GM12878 (cell line): ENCODE data around the gene ADAMTS19. TPM values are rescaled to one million over a fixed set of nuclear protein-coding genes. Genes with fewer than 3 reads are reported as not detected.

Source experiments
- ATAC-seq: fragments of 200-7000 bp; cut with Tn5 transposase; 3 replicates; pipeline ENCODE4 v1.9.1; 2020; ENCODE audit warnings: mild to moderate bottlenecking, moderate library complexity
- BruUV-seq: library from RNA; stranded (reverse); fragments of 400-500 nt; replicated peaks from 2 replicates; lab custom pipeline; 2021; lab: Mats Ljungman, UMichigan
- CTCF ChIA-PET: fragments of 300-600 bp; sonication (Branson Sonifier 250); formaldehyde crosslinking; extraction: SDS; loops from one replicate; lab custom pipeline; 2021; ENCODE audit warnings: inconsistent platforms; lab: Yijun Ruan, JAX
- POLR2A ChIA-PET: fragments of 350-600 bp; formaldehyde crosslinking; extraction: SDS; loops from one replicate; lab custom pipeline; 2021; ENCODE audit warnings: inconsistent platforms; lab: Charles Lee
- RAD21 ChIA-PET: fragments of 300-600 bp; sonication (Branson Sonifier 250); formaldehyde crosslinking; loops from one replicate; lab custom pipeline; 2023; ENCODE audit warnings: antibody characterized with exemption; ENCODE audit not compliant: unreplicated experiment; lab: Charles Lee
- SMC1A ChIA-PET: fragments of 300-600 bp; sonication (Branson Sonifier 250); formaldehyde crosslinking; loops from one replicate; lab custom pipeline; 2023; ENCODE audit not compliant: unreplicated experiment, uncharacterized antibody; lab: Charles Lee
- DNase-seq: peaks from one replicate; pipeline ENCODE4 v3.0.0-alpha.2; 2011; ENCODE audit warnings: low read depth, low spot score
- FAIRE-seq: peaks from 3 replicates; lab custom pipeline; 2011; peaks lifted over from hg19 to GRCh38; lab: Jason Lieb, UNC
- H2AFZ ChIP-seq: 2 replicates; pipeline ENCODE4 v1.6.0; 2011; ENCODE audit warnings: low read depth, low read length, control low read depth; ENCODE audit not compliant: control insufficient read depth
- H3K27ac ChIP-seq: 2 replicates; pipeline ENCODE4 v1.5.1; 2011; ENCODE audit warnings: control low read depth; ENCODE audit not compliant: control insufficient read depth, insufficient read depth
- H3K27me3 ChIP-seq, 2 experiments: replicated peaks in 1 of 2; 2 replicates each; pipeline versions ENCODE4 v1.6.0 to v1.6.1; 2011; ENCODE audit warnings: low read length in 1 of 2; ENCODE audit not compliant: control insufficient read depth in 2 of 2, insufficient read depth in 2 of 2
- H3K36me3 ChIP-seq, 2 experiments: 2 replicates each; pipeline ENCODE4 v1.5.1; 2011; ENCODE audit warnings: low read length in 1 of 2; ENCODE audit not compliant: control insufficient read depth in 2 of 2, insufficient read depth in 2 of 2
- H3K4me1 ChIP-seq: 2 replicates; pipeline ENCODE4 v1.6.1; 2011; ENCODE audit warnings: mild to moderate bottlenecking, low read length, moderate library complexity, mixed read lengths; ENCODE audit not compliant: control insufficient read depth, insufficient read depth
- H3K4me2 ChIP-seq: 2 replicates; pipeline ENCODE4 v1.6.0; 2011; ENCODE audit warnings: control low read depth; ENCODE audit not compliant: control insufficient read depth, insufficient read depth
- H3K4me3 ChIP-seq: fragments of 200-600 bp; sonication (generic); 2 replicates; pipeline ENCODE4 v1.5.1; 2016
- H3K79me2 ChIP-seq: 2 replicates; pipeline ENCODE4 v1.6.0; 2011; ENCODE audit warnings: low read length; ENCODE audit not compliant: control insufficient read depth, insufficient read depth
- H3K9ac ChIP-seq: 2 replicates; pipeline ENCODE4 v1.8.0; 2011; ENCODE audit warnings: low read length, control low read depth, mixed read lengths; ENCODE audit not compliant: control insufficient read depth, insufficient read depth
- H3K9me3 ChIP-seq: replicated peaks from 3 replicates; pipeline ENCODE4 v1.5.1; 2011; ENCODE audit warnings: mild to moderate bottlenecking, low read length; ENCODE audit not compliant: control insufficient read depth, insufficient read depth
- H4K20me1 ChIP-seq: 2 replicates; pipeline ENCODE4 v1.6.0; 2011; ENCODE audit not compliant: control insufficient read depth, insufficient read depth
- CBX3 ChIP-seq: fragments of 200-600 bp; sonication (generic); IDR thresholded peaks from 2 replicates; pipeline ENCODE4 v1.6.1; 2016; ENCODE audit warnings: low read depth, borderline replicate concordance
- CHD1 ChIP-seq: IDR thresholded peaks from 2 replicates; pipeline ENCODE4 v1.6.1; 2012; ENCODE audit warnings: low read depth, low read length, improper control_type of control experiment
- KLF5 ChIP-seq: fragments of 450-650 bp; IDR thresholded peaks from 2 replicates; pipeline ENCODE4 v1.6.1; 2014; ENCODE audit warnings: mild to moderate bottlenecking; ENCODE audit not compliant: partially characterized antibody
- MEF2B ChIP-seq: fragments of 450-650 bp; IDR thresholded peaks from 2 replicates; pipeline ENCODE4 v1.6.1; 2018; ENCODE audit warnings: mild to moderate bottlenecking, moderate library complexity; ENCODE audit not compliant: partially characterized antibody, poor library complexity, severe bottlenecking
- MYC ChIP-seq: IDR thresholded peaks from 2 replicates; pipeline ENCODE4 v1.6.1; 2011; ENCODE audit warnings: mild to moderate bottlenecking, low read length, moderate library complexity, inconsistent platforms; ENCODE audit not compliant: insufficient read depth, insufficient replicate concordance, insufficient read length, severe bottlenecking
- NR2C1 ChIP-seq: fragments of 450-650 bp; IDR thresholded peaks from 2 replicates; pipeline ENCODE4 v1.6.1; 2017; ENCODE audit warnings: antibody characterized with exemption, mild to moderate bottlenecking, moderate library complexity
- NR2F1 ChIP-seq: fragments of 450-650 bp; conservative IDR thresholded peaks from 2 replicates; pipeline ENCODE4 v1.6.1; 2017; ENCODE audit warnings: mild to moderate bottlenecking
- NRF1 ChIP-seq: conservative IDR thresholded peaks from 2 replicates; pipeline ENCODE4 v1.6.1; 2011; ENCODE audit warnings: mild to moderate bottlenecking, low read depth, low read length, improper control_type of control experiment
- SIX5 ChIP-seq: IDR thresholded peaks from 2 replicates; pipeline ENCODE4 v1.6.1; 2011; ENCODE audit warnings: mild to moderate bottlenecking, low read depth, low read length, moderate library complexity; ENCODE audit not compliant: severe bottlenecking
- SMC3 ChIP-seq: IDR thresholded peaks from 2 replicates; pipeline ENCODE4 v1.6.1; 2011; ENCODE audit warnings: low read length, improper control_type of control experiment, borderline replicate concordance
- ZBTB33 ChIP-seq: fragments of 450-650 bp; IDR thresholded peaks from 2 replicates; pipeline ENCODE4 v1.6.1; 2017; ENCODE audit warnings: mild to moderate bottlenecking
- ZSCAN29 ChIP-seq: fragments of 450-650 bp; IDR thresholded peaks from 2 replicates; pipeline ENCODE4 v1.6.1; 2017; ENCODE audit warnings: mild to moderate bottlenecking, moderate library complexity
- WGBS: methylation state at CpG from one replicate; pipeline ENCODE4 v1.1.6; 2016; ENCODE audit warnings: low lambda C conversion rate; ENCODE audit not compliant: insufficient replicate concordance, insufficient coverage; ENCODE audit errors: missing lambda C conversion rate; 5-methylcytosine and 5-hydroxymethylcytosine counted together
- in situ Hi-C: fragments of 300-500 bp; cut with MboI; formaldehyde crosslinking; loops from 9 replicates; pipeline ENCODE4 v1.14.3; 2018; ENCODE audit warnings: mixed read lengths
- intact Hi-C: fragments of 100-400 bp; cut with micrococcal nuclease; formaldehyde crosslinking; loops from one replicate; pipeline ENCODE4 v1.14.2; 2022; ENCODE audit not compliant: unreplicated experiment
- polyA plus RNA-seq, 11 experiments: library from polyadenylated mRNA; depleted of rRNA in 4 of 11; unstranded in 6 of 11; stranded (reverse) in 5 of 11; fragments of >200 nt; fragmentation: Nextera tagmentation in 4 of 11; fragmentation: Illumina TruSeq in 1 of 11; extraction: Ambion mirVana in 4 of 11; extraction: Trizol in 1 of 11; gene quantifications; 1 replicate in 1 of 11; 2 replicates in 10 of 11; pipeline versions ENCODE4 v1.2.1 to v1.2.3, GENCODE V29; 2011 to 2016; ENCODE audit warnings: inconsistent platforms in 2 of 11, missing spikeins in 2 of 11, low read depth in 1 of 11
- total RNA-seq, 4 experiments: library from RNA; depleted of rRNA in 3 of 4; stranded (reverse); fragments of >200 nt in 3 of 4; fragmentation: Illumina TruSeq in 1 of 4; extraction: Trizol in 1 of 4; gene quantifications; 2 replicates each; pipeline versions ENCODE4 v1.2.1 to v1.2.3, GENCODE V29; 2013 to 2021
- TF ChIP-seq, protein P1 (sequence below), 3 experiments: IDR thresholded peaks in 2 of 3; conservative IDR thresholded peaks in 1 of 3; 2 replicates each; pipeline ENCODE4 v1.5.1; 2011; ENCODE audit warnings: low read depth in 3 of 3, low read length in 3 of 3, mild to moderate bottlenecking in 3 of 3, control low read depth in 2 of 3, moderate library complexity in 2 of 3, inconsistent platforms in 1 of 3, mixed read lengths in 1 of 3; ENCODE audit not compliant: control insufficient read depth in 2 of 3, insufficient read depth in 1 of 3; ENCODE audit errors: extremely low read depth in 1 of 3
- TF ChIP-seq, protein P2 (sequence below): fragments of 450-650 bp; IDR thresholded peaks from 2 replicates; pipeline ENCODE4 v1.6.1; 2018; ENCODE audit warnings: mild to moderate bottlenecking, low read depth, moderate library complexity; ENCODE audit not compliant: partially characterized antibody

Gene ADAMTS19
- total and polyA plus RNA-seq, 10 of the 15 experiments (the other 5 are each of a cell fraction or from before 2014, with no cell fraction given), result not detected

DNA sequence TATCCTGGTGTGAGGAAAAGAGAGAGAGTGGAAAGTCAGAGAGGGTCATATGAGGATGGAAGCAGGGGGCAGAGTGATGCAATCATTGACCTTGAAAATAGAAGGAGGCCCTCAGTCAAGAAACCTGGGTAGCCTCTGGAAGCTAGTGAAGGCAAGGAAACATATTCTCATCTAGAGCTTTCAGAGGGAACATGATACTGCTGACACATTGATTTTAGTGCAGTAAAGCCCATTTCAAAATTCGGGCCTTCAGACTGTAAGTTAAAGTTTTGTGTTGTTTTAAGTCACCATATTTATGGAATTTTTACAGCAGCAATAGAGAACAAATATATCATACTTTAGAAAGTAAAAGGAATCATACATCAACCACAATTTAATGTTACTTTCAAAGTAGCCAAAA, 87.0 kb downstream of the ADAMTS19 start:
- intact Hi-C loops, result no loop called here

More for the DNA sequence above, 87.0 kb downstream of the ADAMTS19 start:
- H2AFZ ChIP-seq, result no peak overlapping the region
- in situ Hi-C loops, result no loop called here
- RAD21 ChIA-PET, result no interaction called here
- FAIRE-seq (no peak), ATAC-seq (no peak)
- H3K9me3 ChIP-seq, result no peaks in the 10 kb centered on the region
- no peak overlapping the region for H3K4me2 ChIP-seq
- CTCF ChIA-PET, result no interaction called here
- no peaks in the 10 kb centered on the region for H3K4me1 ChIP-seq
- no peaks in the 10 kb centered on the region for H3K79me2 ChIP-seq
- TF ChIP-seq MEF2B (no peak), NR2C1 (no peak), NRF1 (no peak), CHD1 (no peak), ZSCAN29 (no peak), CBX3 (no peak), KLF5 (no peak), ZBTB33 (no peak), MYC (no peak), SIX5 (no peak), SMC3 (no peak), NR2F1 (no peak)
- TF ChIP-seq, protein P1, sequence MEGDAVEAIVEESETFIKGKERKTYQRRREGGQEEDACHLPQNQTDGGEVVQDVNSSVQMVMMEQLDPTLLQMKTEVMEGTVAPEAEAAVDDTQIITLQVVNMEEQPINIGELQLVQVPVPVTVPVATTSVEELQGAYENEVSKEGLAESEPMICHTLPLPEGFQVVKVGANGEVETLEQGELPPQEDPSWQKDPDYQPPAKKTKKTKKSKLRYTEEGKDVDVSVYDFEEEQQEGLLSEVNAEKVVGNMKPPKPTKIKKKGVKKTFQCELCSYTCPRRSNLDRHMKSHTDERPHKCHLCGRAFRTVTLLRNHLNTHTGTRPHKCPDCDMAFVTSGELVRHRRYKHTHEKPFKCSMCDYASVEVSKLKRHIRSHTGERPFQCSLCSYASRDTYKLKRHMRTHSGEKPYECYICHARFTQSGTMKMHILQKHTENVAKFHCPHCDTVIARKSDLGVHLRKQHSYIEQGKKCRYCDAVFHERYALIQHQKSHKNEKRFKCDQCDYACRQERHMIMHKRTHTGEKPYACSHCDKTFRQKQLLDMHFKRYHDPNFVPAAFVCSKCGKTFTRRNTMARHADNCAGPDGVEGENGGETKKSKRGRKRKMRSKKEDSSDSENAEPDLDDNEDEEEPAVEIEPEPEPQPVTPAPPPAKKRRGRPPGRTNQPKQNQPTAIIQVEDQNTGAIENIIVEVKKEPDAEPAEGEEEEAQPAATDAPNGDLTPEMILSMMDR (IDR thresholded peaks at IDR 0.05 in 2 of 3, conservative IDR thresholded peaks at IDR 0.05 in 1 of 3; ENCODE audit: control insufficient read depth in 2 of 3, extremely low read depth in 1 of 3, insufficient read depth in 1 of 3, low read depth in 3 of 3, low read length in 3 of 3), result no peak
- TF ChIP-seq, protein P2, sequence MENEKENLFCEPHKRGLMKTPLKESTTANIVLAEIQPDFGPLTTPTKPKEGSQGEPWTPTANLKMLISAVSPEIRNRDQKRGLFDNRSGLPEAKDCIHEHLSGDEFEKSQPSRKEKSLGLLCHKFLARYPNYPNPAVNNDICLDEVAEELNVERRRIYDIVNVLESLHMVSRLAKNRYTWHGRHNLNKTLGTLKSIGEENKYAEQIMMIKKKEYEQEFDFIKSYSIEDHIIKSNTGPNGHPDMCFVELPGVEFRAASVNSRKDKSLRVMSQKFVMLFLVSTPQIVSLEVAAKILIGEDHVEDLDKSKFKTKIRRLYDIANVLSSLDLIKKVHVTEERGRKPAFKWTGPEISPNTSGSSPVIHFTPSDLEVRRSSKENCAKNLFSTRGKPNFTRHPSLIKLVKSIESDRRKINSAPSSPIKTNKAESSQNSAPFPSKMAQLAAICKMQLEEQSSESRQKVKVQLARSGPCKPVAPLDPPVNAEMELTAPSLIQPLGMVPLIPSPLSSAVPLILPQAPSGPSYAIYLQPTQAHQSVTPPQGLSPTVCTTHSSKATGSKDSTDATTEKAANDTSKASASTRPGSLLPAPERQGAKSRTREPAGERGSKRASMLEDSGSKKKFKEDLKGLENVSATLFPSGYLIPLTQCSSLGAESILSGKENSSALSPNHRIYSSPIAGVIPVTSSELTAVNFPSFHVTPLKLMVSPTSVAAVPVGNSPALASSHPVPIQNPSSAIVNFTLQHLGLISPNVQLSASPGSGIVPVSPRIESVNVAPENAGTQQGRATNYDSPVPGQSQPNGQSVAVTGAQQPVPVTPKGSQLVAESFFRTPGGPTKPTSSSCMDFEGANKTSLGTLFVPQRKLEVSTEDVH, result no peak
- TF ChIP-seq, all 136 proteins: peak for 0
- BruUV-seq, result no TSS peak
- no peaks in the 10 kb centered on the region for H3K36me3 ChIP-seq
- SMC1A ChIA-PET, result no interaction called here
- H3K27ac ChIP-seq, result no peak overlapping the region
- no peak overlapping the region for H3K4me3 ChIP-seq
- DNase-seq, result no peak
- no peaks in the 10 kb centered on the region for H4K20me1 ChIP-seq
- H3K27me3 ChIP-seq, result no peaks in the 10 kb centered on the region
- 0% methylated on average over 1 of the region's 1 CpG for WGBS
- H3K9ac ChIP-seq, result no peak overlapping the region
- POLR2A ChIA-PET, result no interaction called here
